Measurements from ENCODE around the gene ZNF527. TPM values are rescaled to one million over a fixed set of nuclear protein-coding genes. Genes with fewer than 3 reads are reported as not detected.

The ZNF527 gene
- total RNA-seq, 1 experiment from 2014 or later: 2.0 TPM

- Histone ChIP-seq H3K79me2 (ENCODE audit: insufficient read depth, low read length) (no peaks in the 10 kb centered on the region), H3K4me3 (replicated peaks in 1 of 2; ENCODE audit: low read depth in 1 of 2, low read length in 2 of 2) (no peak overlapping the region), H3K4me1 (ENCODE audit: control insufficient read depth in 1 of 2, insufficient read depth in 2 of 2, low read length in 2 of 2) (no peaks in the 10 kb centered on the region), H4K20me1 (ENCODE audit: insufficient read depth) (no peaks in the 10 kb centered on the region), H3K4me2 (ENCODE audit: low read length) (no peak overlapping the region), H3K9ac (ENCODE audit: low read length) (no peak overlapping the region), H2AFZ (ENCODE audit: low read depth, low read length, poor library complexity, severe bottlenecking) (no peak overlapping the region), H3K9me2 (ENCODE audit: insufficient read depth) (no peaks in the 10 kb centered on the region), H3K27ac (ENCODE audit: low read depth, low read length) (no peak overlapping the region), H3K27me3 (ENCODE audit: insufficient read depth, low read length) (no peaks in the 10 kb centered on the region), H3K9me3 (ENCODE audit: control insufficient read depth in 1 of 2, insufficient read depth in 1 of 2, low read depth in 1 of 2, low read length in 2 of 2) (peaks cover 0 to 4% of the 10 kb centered on the region in 2 experiments; a peak in 2 of 4 replicates), H3K36me3 (ENCODE audit: control insufficient read depth in 1 of 2, insufficient read depth in 2 of 2, low read length in 2 of 2) (peaks cover 2 to 4% of the 10 kb centered on the region in 2 experiments; a peak in 3 of 4 replicates)
- BruUV-seq (replicated peaks): no TSS peak
- DNase-seq (ENCODE audit: low read depth, low spot score) (no peak), ATAC-seq (no peak)
- intact Hi-C loops (cut with micrococcal nuclease): no loop called here
- ChIA-PET RAD21 (ENCODE audit: low non-redundant PET in 1 of 2, low total read pairs in 2 of 2, uncharacterized antibody in 2 of 2, unreplicated experiment in 2 of 2) (no interaction called here), POLR2A (no interaction called here), CTCF (no interaction called here)
- TF ChIP-seq ZNF274 (IDR thresholded peaks at IDR 0.05; ENCODE audit: low read depth, low read length) (no peak), YY1 (IDR thresholded peaks at IDR 0.05; ENCODE audit: extremely low read depth, insufficient replicate concordance, low read depth, low read length) (no peak), EGR1 (IDR thresholded peaks at IDR 0.05; ENCODE audit: low read depth) (no peak)
- TF ChIP-seq, protein P1, sequence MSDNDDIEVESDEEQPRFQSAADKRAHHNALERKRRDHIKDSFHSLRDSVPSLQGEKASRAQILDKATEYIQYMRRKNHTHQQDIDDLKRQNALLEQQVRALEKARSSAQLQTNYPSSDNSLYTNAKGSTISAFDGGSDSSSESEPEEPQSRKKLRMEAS (IDR thresholded peaks at IDR 0.05): no peak
These were observed 16.9 kb upstream of the ZNF527 start for GRCh38 chr19:37353968-37354367.

GRCh38 chr19:37355901-37356300 is 15.0 kb upstream of the ZNF527 start:
- Histone ChIP-seq H3K79me2 (ENCODE audit: insufficient read depth, low read length) (no peaks in the 10 kb centered on the region), H3K27ac (ENCODE audit: low read depth, low read length) (no peak overlapping the region), H3K4me2 (ENCODE audit: low read length) (no peak overlapping the region), H3K27me3 (ENCODE audit: insufficient read depth, low read length) (no peaks in the 10 kb centered on the region), H3K36me3 (ENCODE audit: control insufficient read depth in 1 of 2, insufficient read depth in 2 of 2, low read length in 2 of 2) (peaks cover 10 to 12% of the 10 kb centered on the region in 2 experiments; a peak in 3 of 4 replicates), H3K4me1 (ENCODE audit: control insufficient read depth in 1 of 2, insufficient read depth in 2 of 2, low read length in 2 of 2) (no peaks in the 10 kb centered on the region), H4K20me1 (ENCODE audit: insufficient read depth) (no peaks in the 10 kb centered on the region), H3K9me3 (ENCODE audit: control insufficient read depth in 1 of 2, insufficient read depth in 1 of 2, low read depth in 1 of 2, low read length in 2 of 2) (peaks cover 0 to 4% of the 10 kb centered on the region in 2 experiments; a peak in 2 of 4 replicates), H3K9ac (ENCODE audit: low read length) (no peak overlapping the region), H3K4me3 (replicated peaks in 1 of 2; ENCODE audit: low read depth in 1 of 2, low read length in 2 of 2) (no peak overlapping the region), H3K9me2 (ENCODE audit: insufficient read depth) (no peaks in the 10 kb centered on the region), H2AFZ (ENCODE audit: low read depth, low read length, poor library complexity, severe bottlenecking) (no peak overlapping the region)
- intact Hi-C loops (cut with micrococcal nuclease): no loop called here
- BruUV-seq (replicated peaks): no TSS peak
- RAD21 ChIA-PET (ENCODE audit: low non-redundant PET in 1 of 2, low total read pairs in 2 of 2, uncharacterized antibody in 2 of 2, unreplicated experiment in 2 of 2): no interaction called here
- no peak for ATAC-seq
- no peak for DNase-seq (ENCODE audit: low read depth, low spot score)
- POLR2A ChIA-PET: no interaction called here
- TF ChIP-seq CTCF (IDR thresholded peaks at IDR 0.05 in 2 of 3, conservative IDR thresholded peaks at IDR 0.05 in 1 of 3; ENCODE audit: borderline replicate concordance in 1 of 3, insufficient read depth in 1 of 3, low read depth in 2 of 3, low read length in 2 of 3) (no peak), RAD21 (IDR thresholded peaks at IDR 0.05; ENCODE audit: low read depth) (no peak), SRF (IDR thresholded peaks at IDR 0.05; ENCODE audit: low read depth) (no peak), CEBPB (IDR thresholded peaks at IDR 0.05; ENCODE audit: low read depth) (no peak), EZH2 (IDR thresholded peaks at IDR 0.05) (no peak), POLR2A (IDR thresholded peaks at IDR 0.05; ENCODE audit: borderline replicate concordance, extremely low read depth, insufficient read depth, insufficient read length) (no peak), SP1 (IDR thresholded peaks at IDR 0.05; ENCODE audit: low read depth) (no peak), YY1 (IDR thresholded peaks at IDR 0.05; ENCODE audit: extremely low read depth, insufficient replicate concordance, low read depth, low read length) (no peak)
- CTCF ChIA-PET: no interaction called here
